Trophoblast cell (in vitro differentiated cells and primary cell): ENCODE measurements around the gene MAT1A.
A peak's percentile ranks its signal among the peaks of the same experiment; 100 is the strongest.

ENCODE experiments used
- DNase-seq, 2 donors: peaks; one replicate each; pipeline ENCODE4 v3.0.0-alpha.2; 2016
- H2AFZ ChIP-seq: 2 replicates; pipeline ENCODE4 v1.6.1; 2013; ENCODE audit warnings: low read length, moderate library complexity, mild to moderate bottlenecking; ENCODE audit not compliant: insufficient read depth, poor library complexity
- H2AK5ac ChIP-seq: 2 replicates; pipeline ENCODE4 v1.6.1; 2013; ENCODE audit warnings: mild to moderate bottlenecking, low read length
- H2BK120ac ChIP-seq: 2 replicates; pipeline ENCODE4 v1.6.1; 2013; ENCODE audit warnings: low read length, mild to moderate bottlenecking, moderate library complexity; ENCODE audit not compliant: insufficient read depth, poor library complexity
- H2BK12ac ChIP-seq: 2 replicates; pipeline ENCODE4 v1.6.1; 2013; ENCODE audit warnings: mild to moderate bottlenecking, low read length, moderate library complexity
- H2BK5ac ChIP-seq: 2 replicates; pipeline ENCODE4 v1.6.1; 2013; ENCODE audit warnings: low read length, low read depth, moderate library complexity, mild to moderate bottlenecking; ENCODE audit not compliant: poor library complexity
- H3K14ac ChIP-seq: 2 replicates; pipeline ENCODE4 v1.6.1; 2013; ENCODE audit warnings: mild to moderate bottlenecking, low read length
- H3K18ac ChIP-seq: 2 replicates; pipeline ENCODE4 v1.6.1; 2013; ENCODE audit warnings: mild to moderate bottlenecking, low read length
- H3K23ac ChIP-seq: 2 replicates; pipeline ENCODE4 v1.6.1; 2013; ENCODE audit warnings: low read length
- H3K27ac ChIP-seq: 2 replicates; pipeline ENCODE4 v1.5.1; 2013; ENCODE audit warnings: low read depth, mild to moderate bottlenecking, inconsistent platforms, low read length, moderate library complexity
- H3K27me3 ChIP-seq: 2 replicates; pipeline ENCODE4 v1.6.1; 2013; ENCODE audit warnings: inconsistent platforms, mild to moderate bottlenecking, low read length, moderate library complexity; ENCODE audit not compliant: insufficient read depth
- H3K36me3 ChIP-seq, 2 experiments: 1 replicate in 1 of 2; 2 replicates in 1 of 2; pipeline ENCODE4 v1.6.1; 2013; ENCODE audit warnings: low read length in 2 of 2, mild to moderate bottlenecking in 2 of 2, moderate library complexity in 1 of 2; ENCODE audit not compliant: insufficient read depth in 2 of 2, control insufficient read depth in 1 of 2
- H3K4ac ChIP-seq: 2 replicates; pipeline ENCODE4 v1.6.1; 2013; ENCODE audit warnings: low read depth, mild to moderate bottlenecking, low read length, moderate library complexity
- H3K4me1 ChIP-seq, 2 experiments: 1 replicate in 1 of 2; 2 replicates in 1 of 2; pipeline ENCODE4 v1.6.1; 2013; ENCODE audit warnings: low read length in 2 of 2, mild to moderate bottlenecking in 2 of 2, moderate library complexity in 1 of 2; ENCODE audit not compliant: insufficient read depth in 2 of 2, control insufficient read depth in 1 of 2
- H3K4me2 ChIP-seq: 2 replicates; pipeline ENCODE4 v1.6.1; 2013; ENCODE audit warnings: inconsistent platforms, mild to moderate bottlenecking, low read length, moderate library complexity
- H3K4me3 ChIP-seq: 2 replicates; pipeline ENCODE4 v1.5.1; 2013; ENCODE audit warnings: mild to moderate bottlenecking, low read depth, low read length, inconsistent platforms
- H3K79me1 ChIP-seq: one replicate; pipeline ENCODE4 v1.6.1; 2013; ENCODE audit warnings: low read length
- H3K79me2 ChIP-seq: 2 replicates; pipeline ENCODE4 v1.6.1; 2013; ENCODE audit warnings: low read length, mild to moderate bottlenecking; ENCODE audit not compliant: control insufficient read depth, insufficient read depth, poor library complexity
- H3K9ac ChIP-seq: 2 replicates; pipeline ENCODE4 v1.6.1; 2013; ENCODE audit warnings: mild to moderate bottlenecking, low read length
- H3K9me3 ChIP-seq: 2 replicates; pipeline ENCODE4 v1.6.1; 2013; ENCODE audit warnings: low read depth, mild to moderate bottlenecking, control low read depth, inconsistent platforms, low read length; ENCODE audit not compliant: insufficient read depth
- H4K12ac ChIP-seq: 2 replicates; pipeline ENCODE4 v1.6.1; 2013; ENCODE audit warnings: low read depth, mild to moderate bottlenecking, low read length, moderate library complexity
- H4K8ac ChIP-seq: 2 replicates; pipeline ENCODE4 v1.6.1; 2013; ENCODE audit warnings: low read depth, mild to moderate bottlenecking, low read length, moderate library complexity
- H4K91ac ChIP-seq: one replicate; pipeline ENCODE4 v1.6.1; 2013; ENCODE audit warnings: low read depth, mild to moderate bottlenecking, low read length, moderate library complexity
- WGBS: extraction: QIAGEN DNeasy Blood & Tissue Kit; methylation state at CpG from one replicate; pipeline ENCODE4 v1.1.7; 2013; ENCODE audit warnings: missing lambda C conversion rate; ENCODE audit not compliant: insufficient read length, insufficient coverage; ENCODE audit errors: extremely low coverage; 5-methylcytosine and 5-hydroxymethylcytosine counted together

The MAT1A gene

DNA sequence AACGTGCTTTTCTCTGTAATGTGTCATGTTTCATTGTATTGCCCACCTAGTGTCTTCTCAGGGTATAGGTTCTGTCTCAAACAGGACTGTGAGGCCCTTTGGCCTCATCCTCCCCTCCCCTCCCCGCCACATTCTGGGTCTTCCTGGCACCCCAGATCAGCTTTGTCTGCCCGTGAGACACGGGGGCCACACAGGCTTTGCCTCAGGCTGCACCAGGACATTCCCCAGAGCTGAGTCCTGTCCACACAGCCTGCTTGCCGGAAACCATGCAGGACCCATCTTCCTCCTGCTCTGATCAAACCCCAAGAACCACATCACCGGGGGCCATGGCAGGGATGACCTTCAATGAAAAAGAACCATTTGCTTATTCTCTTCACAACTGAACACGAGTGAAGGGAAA lies 18.6 kb downstream of the MAT1A start:
- Histone ChIP-seq H3K36me3 (no peaks in the 10 kb centered on the region), H3K27me3 (no peaks in the 10 kb centered on the region), H3K18ac (no peak overlapping the region), H3K4me2 (no peak overlapping the region), H3K4me3 (no peak overlapping the region), H3K79me2 (no peaks in the 10 kb centered on the region), H3K9ac (no peak overlapping the region), H3K79me1 (no peaks in the 10 kb centered on the region), H4K91ac (no peak overlapping the region), H2AFZ (no peak overlapping the region), H3K27ac (no peak overlapping the region), H2BK5ac (no peak overlapping the region), H3K14ac (no peak overlapping the region), H3K23ac (no peak overlapping the region), H3K4ac (no peak overlapping the region), H4K12ac (no peak overlapping the region), H3K4me1 (peaks cover 2 to 9% of the 10 kb centered on the region in 2 experiments), H4K8ac (no peak overlapping the region), H2AK5ac (no peak overlapping the region), H2BK120ac (no peak overlapping the region), H2BK12ac (no peak overlapping the region), H3K9me3 (peaks cover 2% of the 10 kb centered on the region)
- DNase-seq, result peak in 1 of 2 donors; percentile 20
- WGBS, result no CpG with 5 or more reads among the region's 7 CpGs

DNA sequence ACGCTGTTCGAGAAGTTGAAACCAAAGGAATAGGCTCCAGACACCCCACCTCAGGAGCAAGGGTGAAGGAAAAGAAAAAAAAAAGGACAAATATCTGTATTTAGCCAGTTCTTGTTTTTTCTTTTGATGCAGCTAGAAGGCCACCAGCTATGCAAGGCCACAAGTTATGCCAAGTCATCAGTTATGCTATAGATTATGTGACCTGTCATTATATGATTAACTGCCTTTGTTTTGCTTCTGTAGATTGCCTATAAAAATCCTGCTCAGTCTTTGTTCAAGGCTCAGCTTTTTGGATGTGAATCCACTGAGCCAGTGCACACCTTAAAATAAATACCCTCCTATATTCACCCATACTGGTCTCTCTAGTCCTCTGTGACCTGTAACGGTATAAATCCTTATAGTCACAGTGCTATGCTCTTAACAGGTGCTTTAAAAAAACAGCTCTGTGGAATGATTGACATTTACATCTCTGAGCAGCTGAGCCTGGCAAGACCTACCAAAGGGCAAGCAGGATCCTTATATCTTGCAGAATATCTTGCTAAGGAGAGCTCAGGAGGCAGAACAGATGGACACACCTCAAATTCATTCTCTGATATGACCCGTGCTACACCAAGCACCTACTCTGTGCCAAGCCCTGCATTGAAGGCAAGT lies 20.4 kb downstream of the MAT1A start:
- Histone ChIP-seq H3K23ac (no peak overlapping the region), H2BK120ac (no peak overlapping the region), H3K4me2 (no peak overlapping the region), H2BK5ac (no peak overlapping the region), H2AFZ (no peak overlapping the region), H4K12ac (no peak overlapping the region), H3K9ac (no peak overlapping the region), H3K9me3 (no peaks in the 10 kb centered on the region), H3K79me1 (no peaks in the 10 kb centered on the region), H3K4me3 (no peak overlapping the region), H4K8ac (no peak overlapping the region), H3K36me3 (no peaks in the 10 kb centered on the region), H2AK5ac (no peak overlapping the region), H3K27me3 (no peaks in the 10 kb centered on the region), H3K4me1 (peaks cover 2 to 14% of the 10 kb centered on the region in 2 experiments), H3K4ac (no peak overlapping the region), H3K14ac (no peak overlapping the region), H3K18ac (no peak overlapping the region), H2BK12ac (no peak overlapping the region), H4K91ac (no peak overlapping the region), H3K79me2 (no peaks in the 10 kb centered on the region), H3K27ac (no peak overlapping the region)
- no peak for DNase-seq
- WGBS, result no CpG with 5 or more reads among the region's 4 CpGs

DNA sequence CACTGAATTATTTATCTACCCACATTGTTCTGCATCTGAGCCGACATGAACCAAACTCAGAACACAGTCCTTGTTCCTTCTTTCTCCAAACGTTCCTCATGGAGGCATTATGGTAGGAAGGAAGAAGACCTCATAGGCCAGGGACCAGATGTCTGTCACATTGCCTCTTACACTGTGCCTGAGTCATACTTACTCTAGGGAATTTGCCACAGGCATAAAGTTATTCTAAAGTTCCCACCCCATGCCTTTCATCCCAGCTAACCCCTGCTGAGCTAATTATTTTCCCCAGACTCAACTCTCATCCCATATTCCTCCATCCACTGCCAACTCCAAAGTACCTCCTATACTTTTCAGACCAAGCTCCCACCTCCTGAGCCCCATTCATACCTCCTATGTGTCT lies 21.2 kb downstream of the MAT1A start:
- no peak overlapping the region for H2AFZ ChIP-seq
- no peak overlapping the region for H3K23ac ChIP-seq
- WGBS, result no CpG with 5 or more reads among the region's 2 CpGs

DNA sequence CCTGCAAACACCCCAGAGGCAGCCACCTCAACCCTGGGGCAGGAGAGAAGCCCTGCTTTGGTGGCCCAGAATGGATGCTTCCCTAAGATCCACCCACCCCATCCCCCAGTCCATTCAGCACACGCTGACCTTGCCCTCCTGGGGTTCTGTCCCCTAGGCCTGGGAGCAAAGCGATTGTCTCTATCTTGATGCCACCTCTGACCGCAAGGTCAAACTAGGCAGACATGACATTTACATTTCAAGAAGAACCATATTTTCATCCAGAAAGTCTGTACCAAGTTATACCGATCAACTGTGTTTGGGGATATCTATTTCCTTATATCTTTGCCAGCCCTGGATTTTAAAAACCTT lies 23.0 kb downstream of the MAT1A start:
- H3K4ac ChIP-seq, result no peak overlapping the region
- WGBS, result no CpG with 5 or more reads among the region's 4 CpGs

More for the DNA sequence above, 21.2 kb downstream of the MAT1A start:
- Histone ChIP-seq H3K27me3 (no peaks in the 10 kb centered on the region), H4K12ac (no peak overlapping the region), H3K79me1 (no peaks in the 10 kb centered on the region), H2BK120ac (no peak overlapping the region), H3K9ac (no peak overlapping the region), H2AK5ac (no peak overlapping the region), H3K18ac (no peak overlapping the region), H3K27ac (no peak overlapping the region), H4K91ac (no peak overlapping the region), H3K36me3 (no peaks in the 10 kb centered on the region), H3K9me3 (no peaks in the 10 kb centered on the region), H3K4me2 (no peak overlapping the region), H3K4ac (no peak overlapping the region), H2BK12ac (no peak overlapping the region), H3K4me1 (peaks cover 2 to 18% of the 10 kb centered on the region in 2 experiments), H3K4me3 (no peak overlapping the region), H3K79me2 (no peaks in the 10 kb centered on the region), H2BK5ac (no peak overlapping the region), H3K14ac (no peak overlapping the region), H4K8ac (no peak overlapping the region)
- peak; percentile 23 to 73 for DNase-seq

More for the DNA sequence above, 23.0 kb downstream of the MAT1A start:
- no peak overlapping the region for H2AK5ac ChIP-seq
- H3K9ac ChIP-seq, result no peak overlapping the region
- H4K12ac ChIP-seq, result no peak overlapping the region
- H3K4me3 ChIP-seq, result no peak overlapping the region
- no peak overlapping the region for H4K91ac ChIP-seq
- H3K23ac ChIP-seq, result no peak overlapping the region
- H3K4me2 ChIP-seq, result no peak overlapping the region
- no peak for DNase-seq
- H3K4me1 ChIP-seq, result peaks cover 2 to 16% of the 10 kb centered on the region in 2 experiments
- no peak overlapping the region for H4K8ac ChIP-seq
- H2BK5ac ChIP-seq, result no peak overlapping the region
- H3K27ac ChIP-seq, result no peak overlapping the region
- no peak overlapping the region for H2AFZ ChIP-seq
- H3K36me3 ChIP-seq, result no peaks in the 10 kb centered on the region
- H3K27me3 ChIP-seq, result no peaks in the 10 kb centered on the region
- H2BK12ac ChIP-seq, result no peak overlapping the region
- H3K9me3 ChIP-seq, result no peaks in the 10 kb centered on the region
- H3K14ac ChIP-seq, result no peak overlapping the region
- no peaks in the 10 kb centered on the region for H3K79me1 ChIP-seq
- no peak overlapping the region for H3K18ac ChIP-seq
- H3K79me2 ChIP-seq, result no peaks in the 10 kb centered on the region
- no peak overlapping the region for H2BK120ac ChIP-seq
